A549 (cell line): ENCODE results near the gene DGAT2. TPM values are rescaled to one million over a fixed set of nuclear protein-coding genes. Genes with fewer than 3 reads are reported as not detected.

Experiments used
- ATAC-seq, 2 experiments: fragments of 200-7000 bp in 1 of 2; fragments of >200 bp in 1 of 2; cut with Nextera tagmentation in 1 of 2; cut with Tn5 transposase in 1 of 2; 3 replicates each; pipeline versions ENCODE4 v1.8.0 to v1.9.1; 2018 to 2020; ENCODE audit warnings: mild to moderate bottlenecking in 1 of 2, moderate library complexity in 1 of 2
- CTCF ChIA-PET: fragments of 300-600 bp; sonication (Branson Sonifier 250); formaldehyde crosslinking; extraction: SDS; loops from one replicate; lab custom pipeline; 2021; ENCODE audit warnings: antibody characterized with exemption, inconsistent platforms; lab: Yijun Ruan, JAX
- POLR2A ChIA-PET: fragments of 350-600 bp; formaldehyde crosslinking; extraction: SDS; loops from one replicate; lab custom pipeline; 2021; ENCODE audit warnings: antibody characterized with exemption, inconsistent platforms; lab: Yijun Ruan, JAX
- DNase-seq, 2 experiments: peaks; one replicate each; pipeline versions ENCODE4 v3.0.0 to v3.0.0-alpha.2; 2011 to 2016; ENCODE audit warnings: low read depth in 1 of 2, low spot score in 1 of 2
- FAIRE-seq: peaks from 2 replicates; lab custom pipeline; 2011; peaks lifted over from hg19 to GRCh38; lab: Jason Lieb, UNC
- H3K27ac ChIP-seq, 2 experiments: fragments of >200 bp; sonication (Bioruptor Twin); formaldehyde crosslinking; 3 replicates each; pipeline ENCODE4 v1.5.1; 2016 to 2017
- H3K4me1 ChIP-seq: fragments of >200 bp; sonication (Bioruptor Twin); formaldehyde crosslinking; 3 replicates; pipeline ENCODE4 v1.6.1; 2016
- H3K4me2 ChIP-seq: fragments of >200 bp; sonication (Bioruptor Twin); formaldehyde crosslinking; 3 replicates; pipeline ENCODE4 v1.6.1; 2016
- H3K4me3 ChIP-seq: fragments of >200 bp; sonication (Bioruptor Twin); formaldehyde crosslinking; 3 replicates; pipeline ENCODE4 v1.5.1; 2016
- H3K9me3 ChIP-seq: fragments of >200 bp; sonication (Bioruptor Twin); formaldehyde crosslinking; 3 replicates; pipeline ENCODE4 v1.6.1; 2016
- BHLHE40 ChIP-seq: IDR thresholded peaks from 2 replicates; pipeline ENCODE4 v1.6.1; 2012; ENCODE audit warnings: low read depth, low read length, inconsistent platforms
- CBX8 ChIP-seq: fragments of 200-600 bp; sonication (generic); IDR thresholded peaks from 2 replicates; pipeline ENCODE4 v1.6.1; 2016
- CEBPB ChIP-seq, 2 experiments: fragments of >200 bp in 1 of 2; sonication (Bioruptor Twin) in 1 of 2; formaldehyde crosslinking in 1 of 2; IDR thresholded peaks; 2 replicates each; pipeline ENCODE4 v1.6.1; 2012 to 2016
- CHD2 ChIP-seq: fragments of 150-350 bp; IDR thresholded peaks from 2 replicates; pipeline ENCODE4 v1.6.1; 2014; ENCODE audit warnings: low read length; ENCODE audit not compliant: partially characterized antibody
- EHMT2 ChIP-seq: fragments of 200-600 bp; sonication (generic); IDR thresholded peaks from 2 replicates; pipeline ENCODE4 v1.6.1; 2016; ENCODE audit warnings: antibody characterized with exemption, low read depth, mild to moderate bottlenecking, moderate library complexity
- ELK1 ChIP-seq: fragments of 150-350 bp; IDR thresholded peaks from 2 replicates; pipeline ENCODE4 v1.6.1; 2014; ENCODE audit warnings: low read depth, mild to moderate bottlenecking, low read length
- EP300 ChIP-seq, 2 experiments: fragments of >200 bp; sonication (Bioruptor Twin); formaldehyde crosslinking; IDR thresholded peaks; 2 replicates in 1 of 2; 3 replicates in 1 of 2; pipeline ENCODE4 v1.6.1; 2016 to 2017
- FOSB ChIP-seq: fragments of 250-450 bp; sonication (Bioruptor Pico); IDR thresholded peaks from 2 replicates; pipeline ENCODE4 v1.5.0; 2020; ENCODE audit warnings: mild to moderate bottlenecking, moderate library complexity
- FOXS1 ChIP-seq: fragments of 250-450 bp; sonication (Bioruptor Pico); IDR thresholded peaks from 2 replicates; pipeline ENCODE4 v1.5.0; 2020; ENCODE audit warnings: mild to moderate bottlenecking, moderate library complexity
- HES2 ChIP-seq: fragments of >200 bp; sonication (Bioruptor Twin); formaldehyde crosslinking; IDR thresholded peaks from 2 replicates; pipeline ENCODE4 v1.6.1; 2016
- HOXA7 ChIP-seq: fragments of 250-450 bp; sonication (Bioruptor Pico); IDR thresholded peaks from 2 replicates; pipeline ENCODE4 v1.5.0; 2020; ENCODE audit warnings: mild to moderate bottlenecking, moderate library complexity
- HOXB13 ChIP-seq: fragments of 250-450 bp; sonication (Bioruptor Pico); IDR thresholded peaks from 2 replicates; pipeline ENCODE4 v1.5.0; 2020; ENCODE audit warnings: low read depth, mild to moderate bottlenecking, moderate library complexity
- HOXB5 ChIP-seq: fragments of 250-450 bp; sonication (Bioruptor Pico); IDR thresholded peaks from 2 replicates; pipeline ENCODE4 v1.5.0; 2020; ENCODE audit warnings: mild to moderate bottlenecking, moderate library complexity
- JUN ChIP-seq, 2 experiments: fragments of >200 bp; sonication (Bioruptor Twin); formaldehyde crosslinking; IDR thresholded peaks; 2 replicates in 1 of 2; 3 replicates in 1 of 2; pipeline ENCODE4 v1.6.1; 2016 to 2017
- JUNB ChIP-seq: fragments of >200 bp; sonication (Bioruptor Twin); formaldehyde crosslinking; IDR thresholded peaks from 2 replicates; pipeline ENCODE4 v1.6.1; 2016
- KDM1A ChIP-seq: fragments of 200-600 bp; sonication (generic); IDR thresholded peaks from 2 replicates; pipeline ENCODE4 v1.6.1; 2016; ENCODE audit warnings: low read depth, mild to moderate bottlenecking
- KDM5A ChIP-seq: fragments of 200-600 bp; sonication (generic); IDR thresholded peaks from 2 replicates; pipeline ENCODE4 v1.6.1; 2016; ENCODE audit warnings: antibody characterized with exemption, mild to moderate bottlenecking
- MAFK ChIP-seq: fragments of 450-650 bp; IDR thresholded peaks from 2 replicates; pipeline ENCODE4 v1.6.1; 2014; ENCODE audit not compliant: partially characterized antibody
- MYC ChIP-seq: IDR thresholded peaks from 2 replicates; pipeline ENCODE4 v1.6.1; 2012; ENCODE audit warnings: mild to moderate bottlenecking, inconsistent platforms, low read length, improper control_type of control experiment, borderline replicate concordance
- POLR2AphosphoS2 ChIP-seq: conservative IDR thresholded peaks from 2 replicates; pipeline ENCODE4 v1.6.1; 2012; ENCODE audit warnings: low read length, improper control_type of control experiment, inconsistent platforms
- RAD21 ChIP-seq, 2 experiments: fragments of >200 bp in 1 of 2; sonication (Bioruptor Twin) in 1 of 2; formaldehyde crosslinking in 1 of 2; IDR thresholded peaks in 1 of 2; conservative IDR thresholded peaks in 1 of 2; 2 replicates in 1 of 2; 3 replicates in 1 of 2; pipeline ENCODE4 v1.6.1; 2012 to 2018; ENCODE audit warnings: inconsistent platforms in 1 of 2
- RARB ChIP-seq: fragments of 250-450 bp; sonication (Bioruptor Pico); IDR thresholded peaks from 2 replicates; pipeline ENCODE4 v1.8.0; 2021; ENCODE audit warnings: mild to moderate bottlenecking, moderate library complexity
- RCOR1 ChIP-seq: fragments of 150-350 bp; IDR thresholded peaks from 2 replicates; pipeline ENCODE4 v1.6.1; 2014; ENCODE audit warnings: antibody characterized with exemption, low read length, low read depth
- RNF2 ChIP-seq: fragments of 200-600 bp; sonication (generic); IDR thresholded peaks from 2 replicates; pipeline ENCODE4 v1.6.1; 2016; ENCODE audit warnings: low read depth, mild to moderate bottlenecking, antibody characterized with exemption, moderate library complexity, borderline replicate concordance
- SREBF2 ChIP-seq: fragments of 450-650 bp; IDR thresholded peaks from 2 replicates; pipeline ENCODE4 v1.6.1; 2014; ENCODE audit warnings: mild to moderate bottlenecking, moderate library complexity
- TFCP2L1 ChIP-seq: fragments of 250-450 bp; sonication (Bioruptor Pico); IDR thresholded peaks from 2 replicates; pipeline ENCODE4 v1.5.0; 2021; ENCODE audit warnings: mild to moderate bottlenecking
- ZC3H11A ChIP-seq: fragments of 450-650 bp; IDR thresholded peaks from 2 replicates; pipeline ENCODE4 v1.6.1; 2014; ENCODE audit warnings: antibody characterized with exemption, mild to moderate bottlenecking
- ZFP36 ChIP-seq: fragments of 450-650 bp; IDR thresholded peaks from 2 replicates; pipeline ENCODE4 v1.6.1; 2014; ENCODE audit warnings: borderline replicate concordance; ENCODE audit not compliant: partially characterized antibody
- WGBS: methylation state at CpG from one replicate; pipeline ENCODE4 v1.1.6; 2017; ENCODE audit errors: missing lambda C conversion rate; 5-methylcytosine and 5-hydroxymethylcytosine counted together
- polyA plus RNA-seq, 4 experiments: library from polyadenylated mRNA; depleted of rRNA in 3 of 4; stranded (reverse); fragments of >200 nt; fragmentation: RNase III in 1 of 4; extraction: RNeasy Plus Mini Kit Qiagen cat#74134 plus additional on column Dnase treatment in 1 of 4; gene quantifications; 2 replicates in 3 of 4; 3 replicates in 1 of 4; pipeline ENCODE4 v1.2.3, GENCODE V29; 2011 to 2017
- TF ChIP-seq, protein P1 (sequence below): fragments of >200 bp; sonication (Bioruptor Twin); formaldehyde crosslinking; IDR thresholded peaks from 3 replicates; pipeline ENCODE4 v1.5.1; 2016
- TF ChIP-seq, protein P2 (sequence below): fragments of 450-650 bp; IDR thresholded peaks from 2 replicates; pipeline ENCODE4 v1.6.1; 2014; ENCODE audit warnings: antibody characterized with exemption

DGAT2 gene
- polyA plus RNA-seq, 2 of the 4 experiments (the other 2 are of a cell fraction), result 1.6 to 1.9 TPM

GRCh38 chr11:75797792-75798191 lies 29.2 kb downstream of the DGAT2 start (continued):
- TF ChIP-seq, protein P1, sequence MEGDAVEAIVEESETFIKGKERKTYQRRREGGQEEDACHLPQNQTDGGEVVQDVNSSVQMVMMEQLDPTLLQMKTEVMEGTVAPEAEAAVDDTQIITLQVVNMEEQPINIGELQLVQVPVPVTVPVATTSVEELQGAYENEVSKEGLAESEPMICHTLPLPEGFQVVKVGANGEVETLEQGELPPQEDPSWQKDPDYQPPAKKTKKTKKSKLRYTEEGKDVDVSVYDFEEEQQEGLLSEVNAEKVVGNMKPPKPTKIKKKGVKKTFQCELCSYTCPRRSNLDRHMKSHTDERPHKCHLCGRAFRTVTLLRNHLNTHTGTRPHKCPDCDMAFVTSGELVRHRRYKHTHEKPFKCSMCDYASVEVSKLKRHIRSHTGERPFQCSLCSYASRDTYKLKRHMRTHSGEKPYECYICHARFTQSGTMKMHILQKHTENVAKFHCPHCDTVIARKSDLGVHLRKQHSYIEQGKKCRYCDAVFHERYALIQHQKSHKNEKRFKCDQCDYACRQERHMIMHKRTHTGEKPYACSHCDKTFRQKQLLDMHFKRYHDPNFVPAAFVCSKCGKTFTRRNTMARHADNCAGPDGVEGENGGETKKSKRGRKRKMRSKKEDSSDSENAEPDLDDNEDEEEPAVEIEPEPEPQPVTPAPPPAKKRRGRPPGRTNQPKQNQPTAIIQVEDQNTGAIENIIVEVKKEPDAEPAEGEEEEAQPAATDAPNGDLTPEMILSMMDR, result no peak
- TF ChIP-seq POLR2AphosphoS2, result no peak

GRCh38 chr11:75800136-75800675 lies 31.6 kb downstream of the DGAT2 start:
- H3K4me1 ChIP-seq, result no peaks in the 10 kb centered on the region
- ChIA-PET POLR2A (interaction anchor here (1.3 kb wide), 1 partner anchor 14 kb away, joined by 3 read pairs; the partner anchor contains the start of gene UVRAG), CTCF (interaction anchor here (1.0 to 4.4 kb wide), 6 partner anchors 7 to 407 kb away, joined by 3 to 43 read pairs (median 4); no protein-coding TSS in a partner anchor)
- no peak for FAIRE-seq
- 87% methylated on average over 7 of the region's 8 CpGs for WGBS
- H3K4me2 ChIP-seq, result no peak overlapping the region
- H3K9me3 ChIP-seq, result no peaks in the 10 kb centered on the region
- no peak for TF ChIP-seq KDM1A
- no peak for TF ChIP-seq JUN (IDR thresholded peaks at IDR 0.05)
- TF ChIP-seq RARB (CRISPR knock-in tag), result no peak
- no peak for TF ChIP-seq EP300 (IDR thresholded peaks at IDR 0.05)
- TF ChIP-seq HOXB13, result no peak
- no peak for TF ChIP-seq RCOR1
- no peak for TF ChIP-seq HOXA7 (CRISPR knock-in tag)
- no peak for TF ChIP-seq BHLHE40
- TF ChIP-seq RNF2, result no peak
- no peak for TF ChIP-seq JUNB
- no peak for TF ChIP-seq MAFK
- TF ChIP-seq EHMT2, result no peak
- TF ChIP-seq MYC, result no peak
- no peak for TF ChIP-seq FOSB (CRISPR knock-in tag)
- no peak for TF ChIP-seq RAD21 (conservative IDR thresholded peaks at IDR 0.05 in 1 of 2, IDR thresholded peaks at IDR 0.05 in 1 of 2)
- no peak for TF ChIP-seq HOXB5 (CRISPR knock-in tag)
- no peak for TF ChIP-seq FOXS1 (CRISPR knock-in tag)
- no peak for TF ChIP-seq HES2
- no peak for TF ChIP-seq ZC3H11A
- TF ChIP-seq SREBF2, result no peak
- no peak overlapping the region for H3K4me3 ChIP-seq
- no peak for ATAC-seq
- no peak overlapping the region for H3K27ac ChIP-seq
- DNase-seq, result no peak

GRCh38 chr11:75800728-75801361 lies 32.3 kb downstream of the DGAT2 start:
- ChIA-PET CTCF (interaction anchor here (1.0 to 4.4 kb wide), 10 partner anchors 8 to 518 kb away, joined by 3 to 46 read pairs (median 4); no protein-coding TSS in a partner anchor), POLR2A (interaction anchor here (1.3 kb wide), 1 partner anchor 14 kb away, joined by 3 read pairs; the partner anchor contains the start of gene UVRAG)
- 75% methylated on average over 5 of the region's 6 CpGs for WGBS
- FAIRE-seq (no peak), ATAC-seq (no peak), DNase-seq (no peak)
- no peak for TF ChIP-seq ZFP36
- TF ChIP-seq CHD2, result no peak
- TF ChIP-seq, protein P2, sequence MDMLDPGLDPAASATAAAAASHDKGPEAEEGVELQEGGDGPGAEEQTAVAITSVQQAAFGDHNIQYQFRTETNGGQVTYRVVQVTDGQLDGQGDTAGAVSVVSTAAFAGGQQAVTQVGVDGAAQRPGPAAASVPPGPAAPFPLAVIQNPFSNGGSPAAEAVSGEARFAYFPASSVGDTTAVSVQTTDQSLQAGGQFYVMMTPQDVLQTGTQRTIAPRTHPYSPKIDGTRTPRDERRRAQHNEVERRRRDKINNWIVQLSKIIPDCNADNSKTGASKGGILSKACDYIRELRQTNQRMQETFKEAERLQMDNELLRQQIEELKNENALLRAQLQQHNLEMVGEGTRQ, result no peak
- no peak for TF ChIP-seq TFCP2L1 (CRISPR knock-in tag)
- no peak for TF ChIP-seq CEBPB (IDR thresholded peaks at IDR 0.05)
- TF ChIP-seq ELK1, result no peak
- TF ChIP-seq RNF2, result no peak
- no peak for TF ChIP-seq KDM5A
- no peak for TF ChIP-seq FOXS1 (CRISPR knock-in tag)
- no peak for TF ChIP-seq CBX8
- Histone ChIP-seq H3K4me2 (no peak overlapping the region), H3K4me3 (no peak overlapping the region), H3K4me1 (no peaks in the 10 kb centered on the region), H3K27ac (no peak overlapping the region), H3K9me3 (no peaks in the 10 kb centered on the region)
